Lower leg skin (tissue), 3 donors: ENCODE results near the gene DMD.

Source experiments
- POLR2A ChIP-seq, 2 donors: fragments of 450-650 bp; IDR thresholded peaks; one replicate each; pipeline ENCODE4 v1.6.1; 2016 to 2017; ENCODE audit warnings: antibody characterized with exemption in 2 of 2, mild to moderate bottlenecking in 1 of 2, moderate library complexity in 1 of 2
- TF ChIP-seq, protein P1 (sequence below), 3 donors: fragments of 450-650 bp; IDR thresholded peaks; one replicate each; pipeline ENCODE4 v1.5.1; 2016; ENCODE audit warnings: antibody characterized with exemption in 3 of 3, mild to moderate bottlenecking in 3 of 3, moderate library complexity in 2 of 3

DNA sequence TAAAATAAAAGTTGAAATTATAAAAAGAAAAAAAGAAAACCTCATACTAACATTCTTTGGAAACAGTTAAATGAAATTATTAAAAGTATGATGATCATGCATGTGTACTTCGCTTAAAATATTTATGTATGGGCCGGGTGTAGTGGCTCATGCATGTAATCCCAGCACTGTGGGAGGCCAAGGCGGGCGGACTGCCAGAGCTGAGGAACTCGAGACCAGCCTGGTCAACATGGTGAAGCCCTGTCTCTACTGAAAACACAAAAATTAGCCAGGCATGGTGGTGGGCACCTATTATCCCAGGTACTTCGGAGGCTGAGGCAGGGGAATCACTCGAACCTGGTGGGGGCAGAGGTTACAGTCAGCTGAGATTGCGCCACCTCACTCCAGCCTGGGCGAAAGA, 1187.3 kb downstream of the DMD start:
- TF ChIP-seq, protein P1, sequence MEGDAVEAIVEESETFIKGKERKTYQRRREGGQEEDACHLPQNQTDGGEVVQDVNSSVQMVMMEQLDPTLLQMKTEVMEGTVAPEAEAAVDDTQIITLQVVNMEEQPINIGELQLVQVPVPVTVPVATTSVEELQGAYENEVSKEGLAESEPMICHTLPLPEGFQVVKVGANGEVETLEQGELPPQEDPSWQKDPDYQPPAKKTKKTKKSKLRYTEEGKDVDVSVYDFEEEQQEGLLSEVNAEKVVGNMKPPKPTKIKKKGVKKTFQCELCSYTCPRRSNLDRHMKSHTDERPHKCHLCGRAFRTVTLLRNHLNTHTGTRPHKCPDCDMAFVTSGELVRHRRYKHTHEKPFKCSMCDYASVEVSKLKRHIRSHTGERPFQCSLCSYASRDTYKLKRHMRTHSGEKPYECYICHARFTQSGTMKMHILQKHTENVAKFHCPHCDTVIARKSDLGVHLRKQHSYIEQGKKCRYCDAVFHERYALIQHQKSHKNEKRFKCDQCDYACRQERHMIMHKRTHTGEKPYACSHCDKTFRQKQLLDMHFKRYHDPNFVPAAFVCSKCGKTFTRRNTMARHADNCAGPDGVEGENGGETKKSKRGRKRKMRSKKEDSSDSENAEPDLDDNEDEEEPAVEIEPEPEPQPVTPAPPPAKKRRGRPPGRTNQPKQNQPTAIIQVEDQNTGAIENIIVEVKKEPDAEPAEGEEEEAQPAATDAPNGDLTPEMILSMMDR (IDR thresholded peaks at IDR 0.05), result no peak
- TF ChIP-seq POLR2A (IDR thresholded peaks at IDR 0.05), result no peak
